Glutamatergic neuron (in vitro differentiated cells): ENCODE measurements around the gene STIMATE. TPM values are rescaled to one million over a fixed set of nuclear protein-coding genes. Genes with fewer than 3 reads are reported as not detected.

Source experiments
- DNase-seq: peaks from one replicate; pipeline ENCODE4 v3.0.0; 2022
- H3K27ac Mint-ChIP-seq: one replicate; pipeline ENCODE4 v1.8.0; 2020; ENCODE audit warnings: mild to moderate bottlenecking, mixed read lengths, inconsistent platforms; ENCODE audit not compliant: unreplicated experiment
- H3K27me3 Mint-ChIP-seq: one replicate; pipeline ENCODE4 v1.8.0; 2020; ENCODE audit warnings: mild to moderate bottlenecking, moderate library complexity, mixed read lengths, inconsistent platforms; ENCODE audit not compliant: unreplicated experiment
- H3K36me3 Mint-ChIP-seq: one replicate; pipeline ENCODE4 v1.8.0; 2020; ENCODE audit warnings: mild to moderate bottlenecking, mixed read lengths, inconsistent platforms; ENCODE audit not compliant: unreplicated experiment
- H3K4me1 Mint-ChIP-seq: one replicate; pipeline ENCODE4 v1.8.0; 2020; ENCODE audit warnings: mild to moderate bottlenecking, low read depth, mixed read lengths, inconsistent platforms; ENCODE audit not compliant: unreplicated experiment
- H3K4me3 Mint-ChIP-seq: one replicate; pipeline ENCODE4 v1.8.0; 2020; ENCODE audit warnings: mild to moderate bottlenecking, mixed read lengths, inconsistent platforms; ENCODE audit not compliant: unreplicated experiment
- H3K9me3 Mint-ChIP-seq: one replicate; pipeline ENCODE4 v1.8.0; 2020; ENCODE audit warnings: mild to moderate bottlenecking, moderate library complexity, mixed read lengths, inconsistent platforms; ENCODE audit not compliant: unreplicated experiment
- total RNA-seq: library from RNA; stranded (reverse); fragmentation: NEBNext Ultra II Directional; extraction: Animal tissue kit (Norgen Biotek cat#: 25700); gene quantifications from one replicate; pipeline ENCODE4 v1.2.1, GENCODE V29; 2021; ENCODE audit not compliant: unreplicated experiment
- TF ChIP-seq, protein P1 (sequence below): fragments of 200-600 bp; sonication (generic); IDR thresholded peaks from one replicate; pipeline ENCODE4 v1.5.0; 2021; ENCODE audit not compliant: partially characterized antibody, unreplicated experiment

Gene STIMATE
- total RNA-seq, 1 donor from 2014 or later = 23.0 TPM

DNA sequence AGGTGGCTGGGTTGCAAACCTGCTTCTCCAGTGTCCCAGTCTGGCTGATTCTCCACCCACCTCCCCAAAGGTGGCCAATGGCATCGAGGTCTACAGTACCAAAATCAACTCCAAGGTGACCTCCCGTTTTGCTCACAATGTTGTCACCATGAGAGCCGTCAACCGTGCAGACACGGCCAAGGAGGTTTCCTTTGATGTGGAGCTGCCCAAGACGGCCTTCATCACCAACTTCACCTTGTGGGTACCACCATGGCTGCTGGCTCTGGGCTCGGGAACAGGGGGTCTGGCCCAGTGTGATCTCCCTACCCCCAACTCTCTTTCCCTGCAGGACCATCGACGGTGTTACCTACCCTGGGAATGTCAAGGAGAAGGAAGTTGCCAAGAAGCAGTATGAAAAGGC is 100.9 kb downstream of the STIMATE start:
- no peak overlapping the region for H3K4me3 Mint-ChIP-seq
- DNase-seq = no peak
- peaks cover 3% of the 10 kb centered on the region for H3K27me3 Mint-ChIP-seq
- H3K4me1 Mint-ChIP-seq = peaks cover 7% of the 10 kb centered on the region
- TF ChIP-seq, protein P1, sequence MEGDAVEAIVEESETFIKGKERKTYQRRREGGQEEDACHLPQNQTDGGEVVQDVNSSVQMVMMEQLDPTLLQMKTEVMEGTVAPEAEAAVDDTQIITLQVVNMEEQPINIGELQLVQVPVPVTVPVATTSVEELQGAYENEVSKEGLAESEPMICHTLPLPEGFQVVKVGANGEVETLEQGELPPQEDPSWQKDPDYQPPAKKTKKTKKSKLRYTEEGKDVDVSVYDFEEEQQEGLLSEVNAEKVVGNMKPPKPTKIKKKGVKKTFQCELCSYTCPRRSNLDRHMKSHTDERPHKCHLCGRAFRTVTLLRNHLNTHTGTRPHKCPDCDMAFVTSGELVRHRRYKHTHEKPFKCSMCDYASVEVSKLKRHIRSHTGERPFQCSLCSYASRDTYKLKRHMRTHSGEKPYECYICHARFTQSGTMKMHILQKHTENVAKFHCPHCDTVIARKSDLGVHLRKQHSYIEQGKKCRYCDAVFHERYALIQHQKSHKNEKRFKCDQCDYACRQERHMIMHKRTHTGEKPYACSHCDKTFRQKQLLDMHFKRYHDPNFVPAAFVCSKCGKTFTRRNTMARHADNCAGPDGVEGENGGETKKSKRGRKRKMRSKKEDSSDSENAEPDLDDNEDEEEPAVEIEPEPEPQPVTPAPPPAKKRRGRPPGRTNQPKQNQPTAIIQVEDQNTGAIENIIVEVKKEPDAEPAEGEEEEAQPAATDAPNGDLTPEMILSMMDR = no peak
- no peak overlapping the region for H3K27ac Mint-ChIP-seq
- H3K36me3 Mint-ChIP-seq = no peaks in the 10 kb centered on the region
- H3K9me3 Mint-ChIP-seq = peaks cover 5% of the 10 kb centered on the region

DNA sequence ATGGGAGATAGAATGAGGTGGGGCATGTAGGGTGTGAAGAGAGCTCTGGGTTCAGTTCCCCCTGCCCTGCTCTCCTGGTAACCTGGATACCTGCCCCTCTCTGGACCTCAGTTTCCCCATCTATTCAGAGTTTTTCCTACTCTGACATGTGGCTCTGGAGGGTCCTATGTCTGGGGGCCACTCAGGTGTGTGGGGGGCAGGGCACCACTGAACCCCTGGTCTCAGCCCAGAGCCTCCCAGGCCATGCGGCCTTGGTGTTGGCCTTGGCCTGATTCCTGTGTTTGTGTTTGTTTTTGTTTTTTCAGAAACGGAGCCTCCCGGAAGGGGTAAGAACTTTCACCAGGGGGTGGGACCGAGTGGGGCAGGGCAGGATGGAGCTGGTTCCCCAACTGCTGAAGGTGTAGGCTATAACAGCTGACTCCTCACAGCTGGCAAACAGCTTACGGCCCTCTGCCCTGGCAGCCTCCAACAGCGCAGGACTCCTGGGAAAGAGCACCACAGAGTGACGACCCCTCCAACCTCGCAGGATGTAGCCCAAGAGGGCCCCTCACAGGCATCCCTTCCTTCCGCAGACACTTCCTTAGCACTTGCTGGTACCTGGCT is 101.9 kb downstream of the STIMATE start:
- Mint-ChIP-seq H3K4me1 (peaks cover 7% of the 10 kb centered on the region), H3K9me3 (peaks cover 5% of the 10 kb centered on the region), H3K4me3 (no peak overlapping the region), H3K27ac (no peak overlapping the region), H3K36me3 (no peaks in the 10 kb centered on the region), H3K27me3 (peaks cover 3% of the 10 kb centered on the region)
- no peak for DNase-seq
- TF ChIP-seq, protein P1 = no peak

- Mint-ChIP-seq H3K4me1 (peaks cover 7% of the 10 kb centered on the region), H3K27ac (peak within 1 kb of the TSS; percentile 39), H3K4me3 (no peak within 1 kb of the TSS), H3K36me3 (no peaks in the 10 kb centered on the region), H3K9me3 (peaks cover 8% of the 10 kb centered on the region), H3K27me3 (peaks cover 5% of the 10 kb centered on the region)
- DNase-seq = no peak
- TF ChIP-seq, protein P1 = no peak
Observed at GRCh38 chr3:52794612-52795099, 102.7 kb downstream of the STIMATE start, which contains the start of gene ITIH3. TSS of gene ITIH3 (plus strand) at chr3:52794796. CDS start at chr3:52794804, 8 bp downstream.

GRCh38 chr3:52793702-52794611 is 103.4 kb downstream of the STIMATE start:
- H3K4me3 Mint-ChIP-seq = peak overlapping the region; percentile 28
- peak overlapping the region; percentile 39 for H3K27ac Mint-ChIP-seq
- TF ChIP-seq, protein P1 = no peak
- H3K9me3 Mint-ChIP-seq = peaks cover 6% of the 10 kb centered on the region
- no peaks in the 10 kb centered on the region for H3K36me3 Mint-ChIP-seq
- H3K27me3 Mint-ChIP-seq = peaks cover 2% of the 10 kb centered on the region
- peaks cover 7% of the 10 kb centered on the region for H3K4me1 Mint-ChIP-seq
- DNase-seq = no peak
